Neural cell (in vitro differentiated cells): ENCODE results near the gene USP38. TPM values are rescaled to one million over a fixed set of nuclear protein-coding genes. Genes with fewer than 3 reads are reported as not detected.

Experiments used
- H2AFZ ChIP-seq: fragments of 200-600, 300-800 bp; sonication (generic), shearing (Covaris generic); 2 replicates; pipeline ENCODE4 v1.6.0; 2014; ENCODE audit warnings: low read depth, mild to moderate bottlenecking, antibody characterized with exemption, low read length, moderate library complexity
- H3F3A ChIP-seq: fragments of 200-600 bp; shearing (Covaris generic); 2 replicates; pipeline ENCODE4 v1.6.1; 2016; ENCODE audit warnings: mild to moderate bottlenecking, moderate library complexity, mixed read lengths, antibody characterized with exemption, low read length; ENCODE audit not compliant: insufficient read depth, poor library complexity, severe bottlenecking
- H3K27ac ChIP-seq: fragments of 200-600, 300-800 bp; sonication (generic), shearing (Covaris generic); 2 replicates; pipeline ENCODE4 v1.5.1; 2014; ENCODE audit warnings: mild to moderate bottlenecking, low read length, moderate library complexity
- H3K27me3 ChIP-seq: fragments of 300-800, 200-600 bp; sonication (generic), shearing (Covaris generic); 2 replicates; pipeline ENCODE4 v1.6.0; 2014; ENCODE audit warnings: mild to moderate bottlenecking, low read depth, low read length, moderate library complexity; ENCODE audit not compliant: insufficient read depth
- H3K36me3 ChIP-seq: fragments of 300-800, 200-600 bp; sonication (generic), shearing (Covaris generic); 2 replicates; pipeline ENCODE4 v1.5.1; 2014; ENCODE audit warnings: mild to moderate bottlenecking, antibody characterized with exemption, low read length, moderate library complexity; ENCODE audit not compliant: insufficient read depth
- H3K4me2 ChIP-seq: fragments of 300-800, 200-600 bp; sonication (generic), shearing (Covaris generic); 2 replicates; pipeline ENCODE4 v1.6.0; 2014; ENCODE audit warnings: mild to moderate bottlenecking, low read length
- H3K4me3 ChIP-seq: fragments of 300-800, 200-600 bp; sonication (generic), shearing (Covaris generic); 2 replicates; pipeline ENCODE4 v1.5.1; 2014; ENCODE audit warnings: mild to moderate bottlenecking, low read length, moderate library complexity
- H3K79me2 ChIP-seq: fragments of 200-600 bp; shearing (Covaris generic); replicated peaks from 2 replicates; pipeline ENCODE4 v1.6.0; 2014; ENCODE audit warnings: mild to moderate bottlenecking, low read length, moderate library complexity; ENCODE audit not compliant: insufficient read depth
- H3K9ac ChIP-seq: fragments of 300-800, 200-600 bp; sonication (generic), shearing (Covaris generic); 2 replicates; pipeline ENCODE4 v1.6.1; 2016; ENCODE audit warnings: mild to moderate bottlenecking, low read length, mixed read lengths
- H3K9me2 ChIP-seq: fragments of 200-600 bp; shearing (Covaris generic); 2 replicates; pipeline ENCODE4 v1.6.1; 2016; ENCODE audit warnings: mild to moderate bottlenecking, low read length, mixed read lengths; ENCODE audit not compliant: insufficient read depth
- H3K9me3 ChIP-seq: fragments of 200-600, 300-800 bp; sonication (generic), shearing (Covaris generic); 2 replicates; pipeline ENCODE4 v1.6.1; 2016; ENCODE audit warnings: mild to moderate bottlenecking, mixed run types, low read length, moderate library complexity, mixed read lengths
- H4K20me1 ChIP-seq: fragments of 200-600 bp; shearing (Covaris generic); 2 replicates; pipeline ENCODE4 v1.6.1; 2016; ENCODE audit warnings: mild to moderate bottlenecking, mixed run types; ENCODE audit not compliant: insufficient read depth
- CTCF ChIP-seq: fragments of 450-650 bp; IDR thresholded peaks from 2 replicates; pipeline ENCODE4 v1.5.1; 2014; ENCODE audit warnings: antibody characterized with exemption, mild to moderate bottlenecking, moderate library complexity; ENCODE audit not compliant: poor library complexity, severe bottlenecking
- EP300 ChIP-seq: fragments of 450-650 bp; conservative IDR thresholded peaks from 2 replicates; pipeline ENCODE4 v1.6.1; 2014; ENCODE audit warnings: antibody characterized with exemption, mild to moderate bottlenecking, moderate library complexity; ENCODE audit not compliant: poor library complexity, severe bottlenecking
- EZH2 ChIP-seq: fragments of 200-600, 300-800 bp; shearing (Covaris generic), sonication (generic); IDR thresholded peaks from 2 replicates; pipeline ENCODE4 v1.6.1; 2014; ENCODE audit warnings: antibody characterized with exemption, low read length, borderline replicate concordance, mild to moderate bottlenecking; ENCODE audit not compliant: insufficient read depth, poor library complexity, severe bottlenecking
- MXI1 ChIP-seq: fragments of 450-650 bp; conservative IDR thresholded peaks from 2 replicates; pipeline ENCODE4 v1.6.1; 2014; ENCODE audit warnings: antibody characterized with exemption, mild to moderate bottlenecking; ENCODE audit not compliant: poor library complexity, severe bottlenecking
- POLR2AphosphoS5 ChIP-seq: IDR thresholded peaks from 2 replicates; pipeline ENCODE4 v1.6.1; 2012
- RAD21 ChIP-seq: fragments of 450-650 bp; conservative IDR thresholded peaks from 2 replicates; pipeline ENCODE4 v1.6.1; 2014; ENCODE audit warnings: antibody characterized with exemption, mild to moderate bottlenecking, moderate library complexity
- REST ChIP-seq: IDR thresholded peaks from 2 replicates; pipeline ENCODE4 v1.6.1; 2012; ENCODE audit warnings: borderline replicate concordance
- SMC3 ChIP-seq: fragments of 450-650 bp; conservative IDR thresholded peaks from 2 replicates; pipeline ENCODE4 v1.6.1; 2014; ENCODE audit warnings: antibody characterized with exemption, mild to moderate bottlenecking, moderate library complexity; ENCODE audit not compliant: poor library complexity
- TAF1 ChIP-seq: IDR thresholded peaks from 2 replicates; pipeline ENCODE4 v1.6.1; 2012; ENCODE audit warnings: low read depth
- polyA plus RNA-seq: library from polyadenylated mRNA; depleted of rRNA; stranded (reverse); fragments of >200 nt; gene quantifications from 2 replicates; pipeline ENCODE4 v1.2.3, GENCODE V29; 2014

USP38 gene
- polyA plus RNA-seq, 1 donor from 2014 or later = 9.5 TPM

GRCh38 chr4:143270256-143270838 is 85.6 kb downstream of the USP38 start:
- Histone ChIP-seq H3K36me3 (no peaks in the 10 kb centered on the region), H2AFZ (no peak overlapping the region), H3K9me3 (no peaks in the 10 kb centered on the region), H3K9ac (no peak overlapping the region), H3F3A (no peaks in the 10 kb centered on the region), H3K27ac (no peak overlapping the region), H3K79me2 (no peaks in the 10 kb centered on the region), H3K4me2 (no peak overlapping the region), H4K20me1 (no peaks in the 10 kb centered on the region), H3K9me2 (no peaks in the 10 kb centered on the region), H3K4me3 (no peak overlapping the region), H3K27me3 (no peaks in the 10 kb centered on the region)
- no peak for TF ChIP-seq CTCF
- no peak for TF ChIP-seq EZH2
- no peak for TF ChIP-seq REST
- no peak for TF ChIP-seq SMC3
- no peak for TF ChIP-seq MXI1
- no peak for TF ChIP-seq TAF1
- TF ChIP-seq RAD21 = no peak
- TF ChIP-seq POLR2AphosphoS5 = no peak
- no peak for TF ChIP-seq EP300

Other genes with a start within 250 kb of the USP38 start
- gene GAB1, start 152.0 kb downstream of the USP38 start, polyA plus RNA-seq = 2.4 and 5.6 TPM in 2 replicates